Mesenchymal stem cell (in vitro differentiated cells and primary cell): ENCODE results near the gene TMEM231.
A peak's percentile ranks its signal among the peaks of the same experiment; 100 is the strongest.

Experiments
- DNase-seq: peaks from one replicate; pipeline ENCODE4 v3.0.0-alpha.2; 2013
- H2AFZ ChIP-seq: one replicate; pipeline ENCODE4 v1.6.1; 2013; ENCODE audit warnings: low read depth, mild to moderate bottlenecking, control low read depth, inconsistent platforms, low read length, moderate library complexity
- H2AK5ac ChIP-seq: 2 replicates; pipeline ENCODE4 v1.6.1; 2013; ENCODE audit warnings: low read length, moderate library complexity, mild to moderate bottlenecking, inconsistent platforms; ENCODE audit not compliant: severe bottlenecking
- H2BK120ac ChIP-seq: one replicate; pipeline ENCODE4 v1.6.1; 2013; ENCODE audit warnings: low read depth, mild to moderate bottlenecking, inconsistent platforms, low read length, moderate library complexity
- H2BK12ac ChIP-seq, 2 experiments: one replicate each; pipeline ENCODE4 v1.6.1; 2013; ENCODE audit warnings: inconsistent platforms in 2 of 2, low read length in 2 of 2, mild to moderate bottlenecking in 2 of 2, moderate library complexity in 2 of 2, control low read depth in 1 of 2
- H2BK15ac ChIP-seq: one replicate; pipeline ENCODE4 v1.6.1; 2013; ENCODE audit warnings: mild to moderate bottlenecking, low read depth, inconsistent platforms; ENCODE audit not compliant: poor library complexity, severe bottlenecking
- H2BK5ac ChIP-seq: 2 replicates; pipeline ENCODE4 v1.6.1; 2013; ENCODE audit warnings: low read depth, mild to moderate bottlenecking, low read length, control low read depth, inconsistent platforms; ENCODE audit not compliant: poor library complexity, severe bottlenecking
- H3K14ac ChIP-seq, 2 experiments: one replicate each; pipeline ENCODE4 v1.6.1; 2013; ENCODE audit warnings: inconsistent platforms in 2 of 2, low read length in 2 of 2, control low read depth in 1 of 2, mild to moderate bottlenecking in 1 of 2, moderate library complexity in 1 of 2
- H3K18ac ChIP-seq, 2 experiments: one replicate each; pipeline ENCODE4 v1.6.1; 2013; ENCODE audit warnings: inconsistent platforms in 2 of 2, low read length in 2 of 2, control low read depth in 1 of 2, low read depth in 1 of 2, mild to moderate bottlenecking in 1 of 2
- H3K23ac ChIP-seq, 2 experiments: one replicate each; pipeline ENCODE4 v1.6.1; 2013; ENCODE audit warnings: inconsistent platforms in 2 of 2, low read length in 2 of 2, mild to moderate bottlenecking in 2 of 2, moderate library complexity in 2 of 2, control low read depth in 1 of 2
- H3K27ac ChIP-seq: 2 replicates; pipeline ENCODE4 v1.5.1; 2013; ENCODE audit warnings: mild to moderate bottlenecking, moderate library complexity, low read length, control low read depth, inconsistent platforms; ENCODE audit not compliant: poor library complexity, severe bottlenecking
- H3K27me3 ChIP-seq, 2 experiments: 2 replicates each; pipeline versions ENCODE4 v1.6.1 to v1.7.0; 2013; ENCODE audit warnings: low read length in 2 of 2, mild to moderate bottlenecking in 2 of 2, moderate library complexity in 2 of 2, control low read depth in 1 of 2, inconsistent platforms in 1 of 2; ENCODE audit not compliant: control insufficient read depth in 1 of 2, insufficient read depth in 1 of 2
- H3K36me3 ChIP-seq, 2 experiments: 2 replicates each; pipeline versions ENCODE4 v1.6.1 to v1.7.0; 2013; ENCODE audit warnings: low read length in 2 of 2, control low read depth in 1 of 2, inconsistent platforms in 1 of 2, low read depth in 1 of 2, mild to moderate bottlenecking in 1 of 2; ENCODE audit not compliant: insufficient read depth in 2 of 2, control insufficient read depth in 1 of 2
- H3K4ac ChIP-seq, 2 experiments: one replicate each; pipeline ENCODE4 v1.6.1; 2013; ENCODE audit warnings: inconsistent platforms in 2 of 2, low read length in 2 of 2, mild to moderate bottlenecking in 2 of 2, moderate library complexity in 2 of 2, control low read depth in 1 of 2, low read depth in 1 of 2
- H3K4me1 ChIP-seq: 2 replicates; pipeline ENCODE4 v1.6.1; 2013; ENCODE audit warnings: low read depth, low read length, control low read depth; ENCODE audit not compliant: control insufficient read depth, insufficient read depth
- H3K4me2 ChIP-seq: 2 replicates; pipeline ENCODE4 v1.6.1; 2013; ENCODE audit warnings: low read length, mild to moderate bottlenecking, inconsistent platforms; ENCODE audit not compliant: poor library complexity, severe bottlenecking
- H3K4me3 ChIP-seq, 2 experiments: 2 replicates each; pipeline versions ENCODE4 v1.5.1 to v1.7.0; 2013; ENCODE audit warnings: low read length in 2 of 2, mild to moderate bottlenecking in 2 of 2, control low read depth in 1 of 2, low read depth in 1 of 2; ENCODE audit not compliant: insufficient read depth in 1 of 2
- H3K79me1 ChIP-seq: replicated peaks from 2 replicates; pipeline ENCODE4 v1.6.1; 2013; ENCODE audit warnings: mild to moderate bottlenecking, control low read depth, low read length, inconsistent platforms; ENCODE audit not compliant: poor library complexity, severe bottlenecking
- H3K9ac ChIP-seq: 2 replicates; pipeline ENCODE4 v1.7.0; 2013; ENCODE audit warnings: mild to moderate bottlenecking, low read length, moderate library complexity
- H3K9me3 ChIP-seq: 2 replicates; pipeline ENCODE4 v1.7.0; 2013; ENCODE audit warnings: mild to moderate bottlenecking, low read length; ENCODE audit not compliant: control insufficient read depth
- H4K8ac ChIP-seq: one replicate; pipeline ENCODE4 v1.6.1; 2013; ENCODE audit warnings: inconsistent platforms, mild to moderate bottlenecking, low read length, moderate library complexity
- H4K91ac ChIP-seq: one replicate; pipeline ENCODE4 v1.6.1; 2013; ENCODE audit warnings: mild to moderate bottlenecking, low read length, inconsistent platforms
- WGBS: methylation state at CpG from one replicate; pipeline ENCODE4 v1.1.7; 2013; ENCODE audit warnings: mixed read lengths; 5-methylcytosine and 5-hydroxymethylcytosine counted together

The TMEM231 gene

DNA sequence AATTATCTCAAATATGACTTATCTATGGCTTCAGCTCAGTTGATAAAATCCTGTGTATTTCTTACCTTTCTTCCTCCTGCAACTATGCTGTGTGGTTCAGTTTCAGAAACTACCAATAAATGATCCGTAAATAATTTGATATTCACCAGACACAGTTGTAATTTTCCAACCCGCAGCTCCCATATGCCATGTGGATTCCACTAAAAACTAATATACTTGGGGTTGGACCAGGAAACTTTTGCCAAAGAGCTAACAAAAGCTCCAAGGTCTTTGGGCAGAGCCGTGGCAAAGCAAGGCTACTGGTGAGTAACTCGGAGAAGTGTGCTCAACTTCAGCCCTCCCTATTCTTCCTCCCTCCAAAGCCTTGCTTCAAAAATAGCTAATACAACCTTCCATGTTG, 58.5 kb downstream of the TMEM231 start:
- no peaks in the 10 kb centered on the region for H3K9me3 ChIP-seq
- peaks cover 10% of the 10 kb centered on the region for H3K4me1 ChIP-seq
- no peak overlapping the region for H3K27ac ChIP-seq
- H2AFZ ChIP-seq = no peak overlapping the region
- H2BK15ac ChIP-seq = no peak overlapping the region
- no peak overlapping the region for H2BK5ac ChIP-seq
- H3K36me3 ChIP-seq = no peaks in the 10 kb centered on the region
- H3K27me3 ChIP-seq = peaks cover 30 to 34% of the 10 kb centered on the region in 2 experiments
- no peak overlapping the region for H2BK12ac ChIP-seq
- H3K4me3 ChIP-seq = no peak overlapping the region
- no peak overlapping the region for H3K18ac ChIP-seq
- no peak overlapping the region for H2BK120ac ChIP-seq
- H4K8ac ChIP-seq = no peak overlapping the region
- no peak overlapping the region for H3K4me2 ChIP-seq
- no peak overlapping the region for H3K14ac ChIP-seq
- no peak overlapping the region for H3K4ac ChIP-seq
- H3K79me1 ChIP-seq = no peaks in the 10 kb centered on the region
- H3K23ac ChIP-seq = no peak overlapping the region
- DNase-seq = no peak
- H2AK5ac ChIP-seq = no peak overlapping the region
- no peak overlapping the region for H3K9ac ChIP-seq
- no peak overlapping the region for H4K91ac ChIP-seq
- WGBS = 91% methylated on average over 4 of the region's 4 CpGs

DNA sequence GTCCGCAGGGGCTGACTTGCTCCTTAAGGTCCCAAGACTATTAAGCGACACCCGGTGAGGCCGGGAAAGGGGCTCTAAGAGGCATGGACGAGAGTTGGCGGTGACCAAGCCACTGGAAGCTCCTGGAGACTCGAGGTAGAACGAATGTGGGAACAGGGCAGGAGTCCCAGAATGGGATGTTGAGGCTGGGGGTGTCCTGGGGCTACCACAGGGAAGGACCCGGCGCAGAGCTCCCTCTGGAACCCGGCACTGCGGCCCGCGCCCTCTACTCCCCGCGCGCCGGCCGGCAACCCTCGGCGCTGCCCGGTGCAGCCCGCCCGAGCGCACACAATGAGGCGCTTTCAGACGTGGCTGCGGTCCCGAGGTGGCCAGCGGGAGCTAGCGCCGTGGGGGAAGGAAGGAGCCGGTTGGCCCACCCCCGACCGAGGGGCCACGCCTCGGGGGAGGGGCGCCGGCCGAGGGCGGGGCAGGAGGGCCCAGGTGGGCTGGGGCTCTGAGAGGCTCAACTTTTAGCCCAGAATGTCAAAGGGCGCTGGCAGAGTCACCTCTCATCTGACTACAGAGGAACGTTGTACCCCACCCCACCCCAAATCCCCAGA, 60.9 kb downstream of the TMEM231 start, which contains the start of gene CHST6:
Gene CHST6 (minus strand): TSS at position 366 of the 599 bp plus-strand sequence. CDS start 15,613 bp downstream, outside the sequence.
- H3K79me1 ChIP-seq = no peaks in the 10 kb centered on the region
- H3K4me2 ChIP-seq = peak within 1 kb of the TSS; percentile 75
- peak within 1 kb of the TSS; percentile 15 for H4K8ac ChIP-seq
- 2% methylated on average over 34 of the region's 43 CpGs for WGBS
- no peaks in the 10 kb centered on the region for H3K9me3 ChIP-seq
- H3K23ac ChIP-seq = no peak within 1 kb of the TSS
- no peak within 1 kb of the TSS for H2BK5ac ChIP-seq
- no peaks in the 10 kb centered on the region for H3K36me3 ChIP-seq
- peak within 1 kb of the TSS; percentile 2 to 74 for H3K4me3 ChIP-seq
- H3K4me1 ChIP-seq = peaks cover 13% of the 10 kb centered on the region
- H2BK12ac ChIP-seq = no peak within 1 kb of the TSS
- H2BK15ac ChIP-seq = peak within 1 kb of the TSS; percentile 23
- H3K27ac ChIP-seq = no peak within 1 kb of the TSS
- peaks cover 39 to 43% of the 10 kb centered on the region in 2 experiments for H3K27me3 ChIP-seq
- peak within 1 kb of the TSS in 1 of 2 experiments; percentile 67 for H3K14ac ChIP-seq
- peak within 1 kb of the TSS; percentile 22 for H2AK5ac ChIP-seq
- H3K18ac ChIP-seq = peak within 1 kb of the TSS in 1 of 2 experiments; percentile 30
- no peak within 1 kb of the TSS for H4K91ac ChIP-seq
- peak within 1 kb of the TSS; percentile 19 for H2BK120ac ChIP-seq
- peak; percentile 16 for DNase-seq
- peak within 1 kb of the TSS; percentile 75 for H2AFZ ChIP-seq
- peak within 1 kb of the TSS; percentile 54 for H3K9ac ChIP-seq
- no peak within 1 kb of the TSS for H3K4ac ChIP-seq

DNA sequence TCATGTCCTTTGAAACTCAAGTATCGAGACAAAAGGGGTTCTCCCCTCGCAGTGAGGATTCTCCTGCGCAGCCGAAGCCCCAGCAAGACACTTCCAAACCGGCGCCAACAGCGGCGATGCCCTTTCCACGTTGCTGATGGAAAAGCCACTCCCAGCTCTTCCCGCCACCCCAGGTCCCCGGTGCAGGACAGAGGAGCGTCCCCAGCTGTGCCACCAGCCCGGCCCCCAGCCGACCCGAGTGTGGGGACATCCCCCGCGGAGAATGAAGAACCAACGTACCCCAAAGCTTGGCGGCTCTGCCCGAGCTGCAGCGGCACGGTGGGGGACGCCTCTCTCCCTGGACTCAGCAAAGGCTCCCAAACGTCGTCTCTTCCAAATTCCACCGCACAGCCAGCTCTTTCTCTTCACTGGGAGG, 61.4 kb downstream of the TMEM231 start:
- DNase-seq = no peak
- Histone ChIP-seq H2BK5ac (no peak overlapping the region), H3K14ac (no peak overlapping the region), H3K4ac (no peak overlapping the region), H4K91ac (no peak overlapping the region), H2BK12ac (no peak overlapping the region), H3K9me3 (no peaks in the 10 kb centered on the region), H2AK5ac (no peak overlapping the region), H2BK120ac (no peak overlapping the region), H3K18ac (peak overlapping the region in 1 of 2 experiments; percentile 30), H2AFZ (peak overlapping the region; percentile 75), H3K27me3 (peaks cover 39 to 43% of the 10 kb centered on the region in 2 experiments), H3K4me3 (peak overlapping the region in 1 of 2 experiments; percentile 74), H3K27ac (no peak overlapping the region), H2BK15ac (peak overlapping the region; percentile 23), H3K79me1 (no peaks in the 10 kb centered on the region), H3K23ac (no peak overlapping the region), H3K4me2 (peak overlapping the region; percentile 75), H3K36me3 (no peaks in the 10 kb centered on the region), H3K4me1 (peaks cover 13% of the 10 kb centered on the region), H3K9ac (peak overlapping the region; percentile 54), H4K8ac (no peak overlapping the region)
- 6% methylated on average over 26 of the region's 26 CpGs for WGBS

DNA sequence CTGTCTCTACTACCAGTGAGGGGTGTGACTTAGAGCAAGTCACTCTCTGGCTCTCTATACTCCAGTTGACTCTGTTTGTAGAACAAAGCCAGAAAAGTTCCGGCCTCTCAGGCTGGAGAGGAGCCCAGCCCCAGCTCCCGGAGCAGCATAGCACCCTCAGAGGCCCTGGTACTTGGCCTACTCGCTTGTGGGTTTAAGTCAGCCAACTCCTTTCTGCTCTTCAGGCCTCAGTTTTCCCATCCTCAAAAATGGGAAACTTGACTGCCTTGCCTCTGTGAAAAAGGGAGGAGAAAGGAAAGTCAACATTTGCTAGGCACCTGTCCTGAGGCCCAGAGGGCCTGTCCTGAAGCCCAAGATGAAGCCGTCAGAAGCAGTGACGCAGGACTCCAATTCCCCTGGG, 61.9 kb downstream of the TMEM231 start:
- Histone ChIP-seq H2BK120ac (no peak overlapping the region), H3K9ac (no peak overlapping the region), H3K18ac (no peak overlapping the region), H3K4me2 (peak overlapping the region; percentile 75), H2AFZ (no peak overlapping the region), H3K36me3 (no peaks in the 10 kb centered on the region), H3K27ac (no peak overlapping the region), H3K4ac (no peak overlapping the region), H2BK15ac (no peak overlapping the region), H2BK5ac (no peak overlapping the region), H3K23ac (no peak overlapping the region), H3K79me1 (no peaks in the 10 kb centered on the region), H2AK5ac (no peak overlapping the region), H3K9me3 (no peaks in the 10 kb centered on the region), H3K4me1 (peaks cover 13% of the 10 kb centered on the region), H4K91ac (no peak overlapping the region), H2BK12ac (no peak overlapping the region), H4K8ac (no peak overlapping the region), H3K4me3 (peak overlapping the region in 1 of 2 experiments; percentile 74), H3K14ac (no peak overlapping the region), H3K27me3 (peaks cover 39 to 43% of the 10 kb centered on the region in 2 experiments)
- DNase-seq = no peak
- 86% methylated on average over 4 of the region's 5 CpGs for WGBS
